Measurements from ENCODE around the gene PTRH1. TPM values are rescaled to one million over a fixed set of nuclear protein-coding genes. Genes with fewer than 3 reads are reported as not detected.

PTRH1 gene
- total and polyA plus RNA-seq, 4 donors: 8.6 to 41.7 (median 24.7) TPM

GRCh38 chr9:127714951-127715469, 453 bp downstream of the PTRH1 start:
- DNase-seq: no peak
- Histone ChIP-seq H3K27me3 (ENCODE audit: control insufficient read depth in 3 of 3, insufficient read depth in 3 of 3, low read length in 2 of 3) (no peaks in the 10 kb centered on the region), H3K27ac (ENCODE audit: low read depth in 1 of 2, low read length in 1 of 2) (peak overlapping the region; percentile 60 to 74), H3K9me3 (ENCODE audit: control insufficient read depth in 4 of 4, insufficient read depth in 3 of 4, low read length in 3 of 4) (no peaks in the 10 kb centered on the region), H3K4me1 (ENCODE audit: control insufficient read depth in 5 of 5, insufficient read depth in 5 of 5, low read length in 5 of 5) (peaks cover 0 to 10% (median 0%) of the 10 kb centered on the region in 5 donors), H3K9ac (ENCODE audit: insufficient read depth in 1 of 2, low read length in 2 of 2) (peak overlapping the region; percentile 51 to 62), H3K4me3 (peak overlapping the region; percentile 74), H3K36me3 (ENCODE audit: control insufficient read depth in 4 of 4, insufficient read depth in 4 of 4, low read length in 4 of 4) (peaks cover 0 to 6% (median 0%) of the 10 kb centered on the region in 4 donors)
- no peak for TF ChIP-seq CTCF (IDR thresholded peaks at IDR 0.05; ENCODE audit: control extremely low read depth, extremely low read depth)
- ATAC-seq (ENCODE audit: insufficient read depth, low FRiP score): peak; percentile 5
- WGBS, 2 donors: 0 to 1% methylated on average over 41 to 44 of the region's 44 CpGs

DNA sequence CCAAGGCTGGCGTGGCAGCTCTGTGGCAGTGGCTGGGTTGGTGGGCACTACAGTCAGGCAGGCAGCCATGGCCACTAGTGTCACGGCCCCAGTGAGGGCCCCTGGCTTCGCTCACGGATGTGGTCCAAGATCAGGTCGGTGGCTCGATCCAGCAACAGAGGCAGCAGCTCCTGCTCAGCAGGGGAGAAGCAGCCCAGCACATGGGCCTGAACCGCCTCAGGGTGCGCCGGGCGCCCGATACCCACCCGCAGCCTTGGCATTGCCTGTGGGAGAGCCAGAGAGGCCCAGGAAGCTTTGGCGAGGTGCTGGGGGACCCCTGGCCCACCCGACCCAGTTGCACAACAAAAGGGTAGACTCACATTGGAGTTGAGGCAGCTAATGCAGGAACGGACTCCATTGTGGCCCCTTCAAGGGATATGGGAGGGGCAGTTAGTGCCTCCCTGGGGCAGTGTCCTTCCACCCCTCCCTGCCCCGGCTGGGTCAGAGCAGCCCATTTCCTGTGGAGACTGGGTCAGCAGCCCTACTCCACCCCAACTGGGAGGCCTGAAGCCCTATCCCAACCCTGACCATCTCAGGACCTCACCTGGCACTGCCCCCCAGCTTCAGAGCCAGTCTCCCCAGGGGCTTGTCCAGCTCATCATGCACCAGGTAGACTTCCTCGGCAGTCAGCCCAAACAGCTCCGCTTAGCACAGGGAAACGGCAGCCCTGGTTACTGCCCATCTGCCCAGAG, 1.3 kb downstream of the PTRH1 start:
- WGBS, 2 donors: 78 to 79% methylated on average over 18 to 19 of the region's 19 CpGs
- TF ChIP-seq CTCF (IDR thresholded peaks at IDR 0.05; ENCODE audit: control extremely low read depth, extremely low read depth): no peak
- peaks cover 0 to 10% (median 0%) of the 10 kb centered on the region in 5 donors for H3K4me1 ChIP-seq (ENCODE audit: control insufficient read depth in 5 of 5, insufficient read depth in 5 of 5, low read length in 5 of 5)
- no peak overlapping the region for H3K27ac ChIP-seq (ENCODE audit: low read depth in 1 of 2, low read length in 1 of 2)
- peaks cover 0 to 6% (median 0%) of the 10 kb centered on the region in 4 donors for H3K36me3 ChIP-seq (ENCODE audit: control insufficient read depth in 4 of 4, insufficient read depth in 4 of 4, low read length in 4 of 4)
- H3K4me3 ChIP-seq: no peak overlapping the region
- no peak for DNase-seq
- no peak overlapping the region for H3K9ac ChIP-seq (ENCODE audit: insufficient read depth in 1 of 2, low read length in 2 of 2)
- H3K27me3 ChIP-seq (ENCODE audit: control insufficient read depth in 3 of 3, insufficient read depth in 3 of 3, low read length in 2 of 3): no peaks in the 10 kb centered on the region
- ATAC-seq (ENCODE audit: insufficient read depth, low FRiP score): no peak
- H3K9me3 ChIP-seq (ENCODE audit: control insufficient read depth in 4 of 4, insufficient read depth in 3 of 4, low read length in 3 of 4): no peaks in the 10 kb centered on the region

- no peak for ATAC-seq (ENCODE audit: insufficient read depth, low FRiP score)
- Histone ChIP-seq H3K9ac (ENCODE audit: insufficient read depth in 1 of 2, low read length in 2 of 2) (no peak overlapping the region), H3K36me3 (ENCODE audit: control insufficient read depth in 4 of 4, insufficient read depth in 4 of 4, low read length in 4 of 4) (peaks cover 0 to 6% (median 0%) of the 10 kb centered on the region in 4 donors), H3K27ac (ENCODE audit: low read depth in 1 of 2, low read length in 1 of 2) (no peak overlapping the region), H3K9me3 (ENCODE audit: control insufficient read depth in 4 of 4, insufficient read depth in 3 of 4, low read length in 3 of 4) (no peaks in the 10 kb centered on the region), H3K4me1 (ENCODE audit: control insufficient read depth in 5 of 5, insufficient read depth in 5 of 5, low read length in 5 of 5) (peaks cover 0 to 10% (median 0%) of the 10 kb centered on the region in 5 donors), H3K27me3 (ENCODE audit: control insufficient read depth in 3 of 3, insufficient read depth in 3 of 3, low read length in 2 of 3) (no peaks in the 10 kb centered on the region), H3K4me3 (no peak overlapping the region)
- DNase-seq: no peak
- WGBS, 2 donors: 93 to 97% methylated on average over 10 of the region's 10 CpGs
- TF ChIP-seq CTCF (IDR thresholded peaks at IDR 0.05; ENCODE audit: control extremely low read depth, extremely low read depth): no peak
These were observed 2.6 kb downstream of the PTRH1 start for GRCh38 chr9:127712867-127713266.
